Hippocampal formation (tissue), 2 donors: ENCODE results near the gene FAR2.
"Not testable (repeated sequence)": the region's sequence is repeated elsewhere in the genome, so short reads cannot be mapped to it uniquely, and the experiment has no call there.

ENCODE experiments used
- DNase-seq, 2 donors: peaks; one replicate each; lab custom pipeline; 2025; lab: John Stamatoyannopoulos, UW

FAR2 gene

DNA sequence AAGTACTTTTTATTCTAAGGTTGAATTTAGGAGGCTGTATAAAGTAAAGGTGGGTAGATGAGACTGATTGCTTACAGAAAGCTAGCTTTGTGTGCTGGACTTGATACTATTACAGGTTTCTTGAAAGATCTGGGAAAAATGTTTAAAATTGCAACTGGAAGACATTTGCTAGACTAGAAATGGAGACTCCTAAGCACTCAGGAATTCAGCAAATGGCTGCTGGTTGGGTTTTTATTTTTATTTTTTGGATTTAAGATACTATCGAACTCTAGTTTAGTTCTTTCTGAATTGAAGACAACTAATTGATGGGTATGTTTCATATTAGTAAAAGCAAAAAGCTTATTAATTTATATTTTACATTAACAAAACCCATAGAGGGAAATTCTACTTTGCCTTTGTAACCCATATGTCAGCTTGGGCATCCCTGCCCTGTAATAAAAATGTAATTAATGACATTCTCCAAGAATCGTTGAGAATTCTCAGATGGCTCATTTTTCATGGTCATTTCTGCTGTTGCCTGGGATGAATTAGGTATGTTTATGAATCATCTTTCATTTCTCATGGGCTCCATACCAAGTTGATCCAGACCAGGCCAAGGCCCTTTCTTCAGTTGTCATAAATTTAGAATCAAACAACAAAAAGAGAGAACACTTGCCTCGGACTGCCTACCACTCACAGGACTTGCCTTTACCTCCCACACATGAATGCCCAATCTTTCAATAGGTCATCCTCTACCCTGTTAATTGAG lies 129.8 kb downstream of the FAR2 start:
- DNase-seq, result no peak

- DNase-seq, result no peak
Observed at GRCh38 chr12:29281371-29282005, 132.4 kb downstream of the FAR2 start.

DNA sequence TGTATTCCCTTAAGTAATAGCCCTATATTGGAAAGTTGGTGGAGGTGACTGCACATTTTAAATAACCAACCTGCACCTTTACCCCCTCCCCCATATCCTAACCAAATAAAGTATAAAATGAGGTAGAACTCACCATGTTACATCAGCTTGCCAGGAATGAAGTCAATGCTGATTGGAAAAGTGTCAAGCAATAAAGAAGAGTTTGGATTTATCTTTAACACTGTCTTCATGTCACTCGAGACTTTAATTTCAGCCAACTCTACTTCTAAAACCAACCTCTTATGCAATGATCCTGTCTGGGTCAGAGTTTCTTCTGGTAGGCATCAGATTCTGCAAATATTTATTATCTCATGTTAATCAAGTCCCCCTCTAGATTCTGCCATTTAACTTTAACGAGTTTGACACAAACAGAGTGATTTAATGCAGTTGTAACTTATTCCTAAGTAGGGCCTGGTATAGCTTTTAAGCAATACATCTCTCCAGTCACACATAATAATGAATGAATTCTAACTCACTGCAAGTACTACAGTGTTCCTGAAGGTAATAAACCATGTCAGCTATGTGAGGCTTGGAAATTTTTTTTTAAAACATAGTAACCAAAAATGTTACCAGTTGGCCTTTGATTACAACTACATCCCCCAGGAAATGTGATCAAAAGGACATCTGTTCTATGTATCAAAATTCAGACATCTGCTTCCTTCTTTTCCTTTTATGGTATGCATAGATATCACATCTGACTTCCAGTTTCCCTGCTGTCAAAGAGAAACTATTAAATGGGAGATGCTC lies 133.1 kb downstream of the FAR2 start:
- no peak for DNase-seq

- DNase-seq, result no peak
Observed at GRCh38 chr12:29283969-29284700, 135.1 kb downstream of the FAR2 start.

- no peak for DNase-seq
Observed at GRCh38 chr12:29286081-29286790, 137.2 kb downstream of the FAR2 start.

DNA sequence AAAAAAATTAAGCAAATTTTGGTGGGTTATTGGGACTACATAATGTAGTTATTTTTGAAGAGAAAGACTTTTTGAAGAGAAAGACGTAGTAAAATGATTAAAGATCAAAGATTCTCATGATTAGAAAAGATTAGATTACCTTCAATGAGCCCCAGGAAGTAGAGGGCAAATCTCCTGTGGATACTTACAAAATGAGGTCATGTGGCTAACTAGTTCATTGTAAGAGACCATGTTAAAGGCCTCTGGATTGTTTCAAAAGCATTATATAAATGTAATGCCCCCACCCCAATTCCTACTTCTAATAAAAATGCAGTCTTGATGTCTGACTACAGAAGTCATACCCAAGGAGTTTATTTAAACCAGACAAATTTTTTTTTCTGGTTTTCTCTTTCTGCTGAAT lies 138.5 kb downstream of the FAR2 start:
- no peak for DNase-seq

GRCh38 chr12:29288031-29288430 lies 139.0 kb downstream of the FAR2 start:
- DNase-seq, result no peak

- DNase-seq, result not testable (repeated sequence)
Observed at GRCh38 chr12:29290475-29290874, 141.4 kb downstream of the FAR2 start.

DNA sequence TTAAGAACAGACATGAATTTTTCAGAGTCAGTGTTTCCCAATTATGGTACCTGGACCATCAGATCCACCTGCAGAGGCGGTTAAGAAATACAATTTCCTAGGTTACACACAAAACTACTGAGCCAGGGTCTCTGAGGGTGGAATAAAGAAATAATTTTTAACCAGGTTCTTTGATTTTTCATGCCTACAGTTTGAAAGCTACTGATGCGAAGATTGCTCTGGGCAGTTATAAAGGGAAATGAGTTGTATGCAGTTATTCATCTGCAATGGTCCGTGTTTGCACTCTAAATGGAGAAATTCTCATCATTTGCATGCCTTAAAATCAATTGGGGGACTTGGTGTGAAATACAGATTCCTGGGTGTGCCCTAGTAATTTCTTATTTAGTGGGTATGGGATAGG lies 142.1 kb downstream of the FAR2 start:
- no peak for DNase-seq

GRCh38 chr12:29299633-29300032 lies 150.6 kb downstream of the FAR2 start:
- DNase-seq, result no peak

DNA sequence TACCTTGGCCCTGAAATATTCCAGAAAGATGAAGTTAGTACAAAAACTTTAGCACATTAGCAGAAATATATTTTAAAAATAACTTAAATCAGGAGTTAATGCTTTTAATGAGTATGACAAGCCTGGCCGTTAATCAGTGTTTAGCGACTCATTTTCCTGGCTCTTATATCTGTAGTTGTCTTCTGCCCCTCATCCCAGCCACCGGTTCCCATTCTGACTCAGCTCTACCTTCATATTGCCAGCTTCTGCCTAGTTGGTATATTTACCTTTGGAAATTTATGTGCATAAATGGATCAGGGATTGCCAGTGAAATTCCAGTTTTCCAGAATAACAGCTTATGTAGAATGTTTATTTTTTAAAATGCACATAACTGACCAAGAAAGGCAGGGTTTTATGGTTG lies 152.0 kb downstream of the FAR2 start:
- no peak for DNase-seq

DNA sequence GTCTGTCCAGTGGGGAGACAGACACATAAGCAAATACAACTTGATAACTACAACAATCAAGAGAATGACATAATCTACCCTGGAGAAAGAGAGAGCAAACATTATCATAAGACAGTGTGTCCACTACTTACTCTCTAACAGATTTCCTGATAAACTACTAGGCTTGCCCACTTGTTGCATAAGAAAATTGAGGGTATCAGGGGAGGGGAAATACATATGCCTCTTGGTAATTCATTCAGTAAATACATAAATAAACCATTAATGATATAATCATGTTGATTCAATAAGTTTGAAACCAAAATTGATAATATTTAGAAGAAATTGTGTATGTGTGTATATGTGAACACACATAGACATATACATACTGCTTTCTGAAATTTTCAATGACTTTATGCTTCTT lies 155.3 kb downstream of the FAR2 start:
- no peak for DNase-seq

- no peak for DNase-seq
Observed at GRCh38 chr12:29306266-29306665, 157.2 kb downstream of the FAR2 start.

DNA sequence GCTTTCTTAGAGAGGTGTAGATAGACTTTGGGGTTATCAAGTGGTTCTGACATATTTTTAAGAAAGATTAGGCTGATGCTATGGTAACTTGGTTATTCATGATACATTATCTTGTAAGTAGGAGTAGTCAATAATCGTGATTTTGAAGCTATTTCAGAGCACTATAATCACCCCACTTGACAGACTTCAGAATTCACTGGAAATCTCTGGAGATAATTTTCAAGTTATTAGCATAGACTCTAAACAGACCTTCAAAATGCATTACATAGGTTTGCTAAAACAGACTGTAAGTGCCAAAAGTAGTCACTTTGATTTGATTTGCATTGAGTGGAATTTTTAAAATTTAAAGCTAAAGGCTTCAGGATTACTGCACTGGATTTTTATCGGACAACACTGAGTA lies 157.6 kb downstream of the FAR2 start:
- DNase-seq, result no peak

- DNase-seq, result peak in 1 of 2 donors; percentile 14
Observed at GRCh38 chr12:29309320-29309902, 160.3 kb downstream of the FAR2 start.

GRCh38 chr12:29310899-29311298 lies 161.8 kb downstream of the FAR2 start:
- DNase-seq, result no peak

DNA sequence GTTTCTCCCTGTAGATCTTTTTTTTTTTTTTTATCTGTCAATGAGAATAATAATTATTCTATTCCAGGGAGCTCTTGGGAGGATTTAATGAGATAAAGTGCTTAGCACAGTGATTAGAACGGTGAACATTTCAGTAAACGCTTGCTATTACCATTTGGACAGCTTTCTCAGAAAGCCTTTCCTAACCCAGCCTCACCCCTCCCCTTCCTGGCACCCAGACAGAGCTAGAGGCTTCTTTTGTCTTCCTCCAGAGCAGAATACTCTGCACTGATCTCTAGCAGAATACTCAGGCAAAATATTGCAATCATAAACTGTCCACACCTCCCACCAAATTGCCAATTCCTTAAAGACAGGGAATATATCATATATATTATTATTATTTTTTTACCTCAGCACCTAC lies 165.3 kb downstream of the FAR2 start:
- peak in 1 of 2 donors; percentile 36 for DNase-seq

- no peak for DNase-seq
Observed at GRCh38 chr12:29316752-29317151, 167.7 kb downstream of the FAR2 start.

DNA sequence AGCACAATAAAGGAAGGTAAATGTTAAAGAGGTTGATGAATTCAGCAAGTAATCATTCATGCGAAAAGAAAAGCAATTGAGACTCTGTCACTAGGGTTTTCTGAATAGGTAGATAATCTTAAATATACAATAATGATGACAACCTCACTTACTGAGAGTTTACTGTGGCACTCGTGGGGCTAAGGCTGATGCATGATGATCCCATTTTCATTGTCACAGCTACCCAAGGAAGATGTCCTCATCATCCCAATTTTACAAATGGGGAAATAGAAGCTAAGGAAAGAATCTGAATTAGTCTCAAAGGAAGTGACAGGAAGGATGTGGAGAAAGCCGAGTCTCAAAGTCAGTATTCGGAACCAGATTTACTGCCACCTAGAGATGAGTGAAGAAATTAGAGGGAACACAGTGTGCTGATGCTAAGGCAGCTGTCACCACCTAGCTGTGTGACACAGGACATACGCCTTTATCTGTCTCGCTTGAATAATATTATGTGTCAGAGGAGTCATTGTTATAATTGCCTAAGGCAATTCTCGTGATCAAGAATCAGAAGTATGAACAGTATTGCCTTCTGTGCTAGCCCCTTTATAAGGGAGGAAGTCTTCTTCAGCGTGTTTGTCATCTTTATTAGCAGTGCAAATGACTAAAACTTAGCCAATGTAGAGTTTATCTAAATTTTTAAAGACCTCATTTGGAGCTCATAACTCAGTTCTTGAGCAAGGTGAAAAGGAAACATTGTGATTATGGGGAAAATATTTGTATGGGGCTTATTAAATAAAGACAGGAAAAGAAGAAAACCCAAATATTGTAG lies 168.7 kb downstream of the FAR2 start:
- peak; percentile 44 to 95 for DNase-seq
